ENCODE results near the gene SMIM8.
A peak's percentile ranks its signal among the peaks of the same experiment; 100 is the strongest.

Gene SMIM8

DNA sequence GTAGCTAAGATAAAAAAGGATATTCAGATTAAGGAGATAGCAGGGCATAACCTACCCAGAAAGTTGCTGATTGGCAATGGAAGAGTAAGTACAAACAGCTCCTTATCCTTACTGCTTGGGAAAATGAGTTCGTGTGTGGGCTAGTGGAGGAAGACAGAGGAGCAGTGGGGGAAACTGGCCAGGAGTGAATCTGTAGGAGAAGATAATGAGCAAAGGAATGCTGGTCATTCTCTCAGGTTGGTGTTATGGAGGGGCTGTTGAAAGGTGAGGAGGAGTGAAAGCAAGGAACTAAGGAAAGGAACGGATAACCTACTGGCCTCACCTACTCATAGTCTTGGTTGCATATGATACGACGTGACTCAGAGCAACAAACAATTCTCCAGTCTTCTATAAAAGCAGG lies 14.0 kb downstream of the SMIM8 start:
- no peak for DNase-seq

DNA sequence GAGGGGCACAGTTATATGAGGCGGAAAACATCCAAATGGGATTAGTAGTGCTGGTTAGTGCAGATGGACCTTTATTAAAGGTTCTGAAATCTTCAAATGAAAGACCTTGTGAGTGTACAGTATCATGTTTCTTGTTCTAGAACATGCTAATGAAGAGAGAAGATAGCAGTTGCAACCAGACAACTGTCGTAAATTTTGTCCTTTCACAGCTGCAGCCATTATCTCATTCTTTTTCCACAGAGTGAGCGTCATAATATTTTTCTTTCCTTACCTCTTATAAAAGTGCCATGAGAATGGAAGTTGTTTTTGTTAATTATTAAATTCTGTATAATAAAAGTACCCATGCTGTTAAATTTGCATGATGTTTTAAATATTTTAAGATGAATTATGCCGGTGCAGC lies 17.8 kb downstream of the SMIM8 start:
- no peak for DNase-seq

DNA sequence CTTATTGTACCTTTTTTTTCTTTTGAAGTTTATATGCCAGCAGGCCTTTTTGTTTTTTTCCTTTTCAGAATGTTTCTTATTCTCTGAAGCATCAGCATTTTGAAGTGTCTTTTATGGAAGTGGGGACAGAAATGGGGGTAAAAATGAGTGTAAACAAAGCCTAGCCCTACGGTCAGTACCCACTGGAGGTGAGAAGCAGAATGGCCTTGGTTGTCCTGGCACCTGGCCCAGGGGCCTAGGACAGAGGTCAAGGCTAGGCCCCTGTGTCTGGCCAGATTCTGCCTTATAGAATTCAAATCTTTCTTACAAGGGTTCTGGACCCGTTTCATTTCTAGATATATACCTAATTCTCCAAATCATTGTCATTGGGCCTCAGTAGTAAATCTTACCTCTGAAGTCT lies 18.8 kb downstream of the SMIM8 start:
- DNase-seq = no peak

DNA sequence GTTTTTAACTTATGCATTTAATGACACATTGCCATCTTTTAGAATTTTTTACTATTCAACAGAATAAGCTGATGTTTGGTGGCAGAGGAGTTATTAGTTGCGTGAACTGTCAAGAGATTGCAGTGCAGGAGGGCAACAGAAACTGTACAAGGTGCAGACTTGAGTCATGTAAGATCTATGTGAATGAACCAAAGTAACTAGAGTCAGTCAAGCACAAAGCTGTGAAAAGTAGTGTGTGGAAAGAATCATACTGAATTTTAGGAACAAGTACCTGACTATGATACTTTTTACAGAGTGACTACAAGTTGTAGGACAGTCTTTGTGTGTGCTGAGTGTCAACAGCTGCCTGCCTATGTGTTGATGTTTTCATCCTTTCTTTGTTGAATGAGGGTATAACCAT lies 19.5 kb downstream of the SMIM8 start:
- no peak for DNase-seq

DNA sequence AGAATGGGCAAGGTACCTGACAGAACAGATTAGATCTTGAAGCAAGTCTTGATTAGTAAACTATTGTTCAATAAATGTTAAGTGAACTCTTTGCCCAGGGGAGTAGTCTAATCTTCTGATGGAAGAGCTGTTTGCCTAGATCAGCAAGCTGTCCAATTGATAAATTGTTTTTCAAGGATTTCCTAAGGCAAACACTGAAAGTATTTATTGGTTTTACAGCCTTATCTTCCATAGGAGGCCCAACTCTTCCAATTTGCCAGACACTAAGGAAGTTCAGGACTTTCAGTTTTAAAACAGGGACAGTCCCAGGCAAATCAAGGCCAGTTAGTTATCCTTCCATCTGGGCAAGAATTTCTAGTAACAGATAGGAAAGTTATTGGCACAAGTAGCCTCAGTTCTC lies 20.4 kb downstream of the SMIM8 start:
- no peak for DNase-seq

DNA sequence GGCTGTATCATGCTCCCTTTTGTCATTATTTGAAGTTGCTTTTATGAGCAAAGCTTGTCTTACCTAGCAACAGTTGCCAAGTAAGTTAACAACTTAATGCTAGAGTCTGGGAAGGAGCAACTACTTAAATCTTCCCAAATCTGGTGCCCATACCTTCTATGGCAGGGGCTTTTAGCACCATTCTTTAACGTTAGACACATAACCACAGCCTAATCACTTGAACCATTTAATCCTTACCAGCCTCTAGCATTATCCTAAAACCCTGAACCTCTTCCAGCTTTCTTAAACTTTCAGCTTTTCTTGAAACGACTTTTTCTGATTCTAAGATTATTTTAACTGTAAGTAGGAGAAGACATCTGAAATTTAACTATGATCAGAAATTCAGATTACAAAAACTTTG lies 22.3 kb downstream of the SMIM8 start, which contains the start of gene C6orf163:
TSS of gene C6orf163 (plus strand) at position 83 of the 400 bp plus-strand sequence. CDS start at position 370, 287 bp downstream.
- DNase-seq = no peak

DNA sequence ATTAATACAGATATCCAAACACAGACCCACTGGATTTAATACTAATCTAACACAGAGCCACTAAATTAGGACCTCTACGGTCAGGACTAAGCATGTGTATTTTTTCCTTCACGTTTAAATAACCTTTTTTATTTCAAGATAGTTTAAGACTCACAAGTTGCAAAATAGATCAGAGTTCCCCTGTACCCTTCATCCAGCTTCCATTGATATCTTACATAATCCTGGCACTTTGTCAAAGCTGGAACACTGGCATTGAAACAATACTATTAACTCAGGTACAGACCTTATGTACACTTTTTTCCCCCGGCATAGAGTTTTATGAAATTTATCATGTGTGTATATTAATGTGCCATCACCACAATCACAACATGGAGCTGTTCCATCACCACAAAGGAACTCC lies 24.3 kb downstream of the SMIM8 start:
- no peak for DNase-seq

DNA sequence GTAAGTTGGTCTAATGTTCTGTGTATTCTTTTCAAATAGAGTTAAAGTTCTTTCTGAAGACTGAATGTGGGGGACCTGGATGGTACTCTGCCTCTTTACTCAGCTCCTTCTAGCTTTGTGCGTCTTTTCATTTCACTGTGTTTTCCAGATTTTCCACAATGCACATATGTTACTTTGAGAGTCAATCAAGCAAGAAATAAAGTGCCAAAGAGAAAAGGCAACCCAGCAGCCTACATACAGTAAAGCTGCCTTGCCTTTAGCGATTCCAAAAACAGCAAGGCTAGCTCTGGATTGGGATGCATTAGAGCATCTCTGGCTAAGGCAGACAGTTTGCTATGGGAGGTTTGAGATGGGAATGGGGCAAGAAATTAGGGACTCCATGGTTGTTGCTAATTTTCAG lies 27.5 kb downstream of the SMIM8 start:
- no peak for DNase-seq

DNA sequence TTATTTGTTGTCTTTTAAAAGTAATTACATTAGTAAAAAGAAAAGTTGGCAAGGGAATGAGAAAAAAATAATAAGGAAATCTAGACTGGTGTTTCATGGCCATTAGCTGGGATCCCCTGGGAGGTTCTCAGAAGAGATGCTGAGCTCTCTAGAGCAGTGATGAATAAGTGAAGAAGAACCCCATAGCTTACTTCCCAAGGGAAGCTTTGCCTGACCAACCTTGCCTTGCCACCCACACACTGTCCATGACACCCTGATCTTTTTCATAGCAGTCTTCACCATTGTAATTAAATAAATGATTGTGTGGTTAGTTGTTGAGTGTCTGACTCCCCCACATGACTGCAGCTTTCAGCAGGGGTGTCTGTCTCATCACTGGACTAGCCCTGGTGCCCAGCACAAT lies 28.1 kb downstream of the SMIM8 start:
- DNase-seq = no peak

DNA sequence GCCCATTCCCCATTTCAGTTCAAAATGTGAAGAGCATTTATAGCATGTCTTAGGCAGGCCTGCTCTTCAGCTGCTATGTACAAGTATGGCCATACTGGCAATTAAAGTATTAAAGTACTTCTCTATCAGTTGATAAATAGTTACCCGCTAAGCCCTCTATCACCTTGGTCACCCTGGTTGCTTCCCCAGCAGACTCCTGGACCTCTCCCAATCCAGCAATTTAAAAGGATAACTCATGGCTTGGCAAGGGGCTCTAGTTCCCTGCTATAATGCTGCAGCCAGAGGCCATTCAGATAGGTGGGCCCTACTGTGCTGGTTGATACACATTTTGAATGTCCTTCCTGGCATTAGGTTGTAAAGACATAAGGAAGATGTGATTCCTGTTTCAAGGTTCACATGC lies 29.2 kb downstream of the SMIM8 start:
- DNase-seq = no peak

DNA sequence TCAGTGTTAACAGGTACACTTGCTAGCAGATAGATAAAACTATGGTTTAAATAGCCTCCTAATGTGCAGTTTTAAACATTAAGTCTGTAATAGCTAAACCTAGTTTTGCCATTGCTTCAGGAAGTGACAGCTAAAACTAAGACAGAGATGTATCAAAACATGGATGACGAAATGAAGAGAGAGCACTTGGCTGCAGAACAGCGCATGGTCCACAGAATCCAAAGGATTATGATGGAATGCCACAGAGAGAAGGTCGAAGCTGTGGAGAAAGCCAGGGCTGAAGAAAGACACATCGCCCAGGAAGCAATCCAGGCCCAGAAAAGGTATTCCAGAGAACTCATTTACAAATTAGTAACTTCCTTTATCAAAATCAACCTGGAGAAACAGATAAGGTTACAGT lies 33.8 kb downstream of the SMIM8 start:
- no peak for DNase-seq

DNA sequence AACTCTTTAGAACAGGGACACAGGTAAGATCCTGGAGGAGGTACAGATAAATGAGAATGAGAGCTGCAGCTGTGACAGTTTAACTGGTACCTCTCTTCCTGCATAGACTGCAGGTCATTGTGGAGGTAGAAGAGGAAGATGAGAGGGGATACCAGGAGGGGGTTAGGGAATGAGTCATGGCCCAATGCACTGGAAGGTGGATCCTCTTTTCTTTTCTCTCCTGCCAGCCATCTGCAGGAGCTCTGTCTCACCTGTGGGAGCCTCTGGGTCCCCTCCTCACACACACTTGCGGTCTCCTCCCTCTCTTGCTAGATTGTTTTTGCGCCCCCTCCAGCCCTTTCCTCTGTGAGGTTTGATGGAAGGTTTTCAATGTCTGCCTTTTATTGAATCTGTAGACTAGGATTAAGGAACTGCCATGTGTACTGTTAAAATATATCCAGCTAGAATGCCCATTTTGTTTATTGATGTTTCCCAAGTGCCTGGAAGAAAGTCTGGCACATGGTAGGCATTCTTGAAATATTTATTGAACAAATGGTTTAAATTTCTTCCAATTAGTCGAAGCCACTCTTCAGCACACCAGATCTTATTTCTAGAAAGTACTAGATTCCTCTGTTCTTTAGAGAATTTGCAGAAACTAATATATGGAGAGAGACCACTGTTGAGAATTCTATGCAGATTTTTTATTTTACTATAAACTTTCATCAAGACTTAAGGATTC lies 35.2 kb downstream of the SMIM8 start:
- no peak for DNase-seq

DNA sequence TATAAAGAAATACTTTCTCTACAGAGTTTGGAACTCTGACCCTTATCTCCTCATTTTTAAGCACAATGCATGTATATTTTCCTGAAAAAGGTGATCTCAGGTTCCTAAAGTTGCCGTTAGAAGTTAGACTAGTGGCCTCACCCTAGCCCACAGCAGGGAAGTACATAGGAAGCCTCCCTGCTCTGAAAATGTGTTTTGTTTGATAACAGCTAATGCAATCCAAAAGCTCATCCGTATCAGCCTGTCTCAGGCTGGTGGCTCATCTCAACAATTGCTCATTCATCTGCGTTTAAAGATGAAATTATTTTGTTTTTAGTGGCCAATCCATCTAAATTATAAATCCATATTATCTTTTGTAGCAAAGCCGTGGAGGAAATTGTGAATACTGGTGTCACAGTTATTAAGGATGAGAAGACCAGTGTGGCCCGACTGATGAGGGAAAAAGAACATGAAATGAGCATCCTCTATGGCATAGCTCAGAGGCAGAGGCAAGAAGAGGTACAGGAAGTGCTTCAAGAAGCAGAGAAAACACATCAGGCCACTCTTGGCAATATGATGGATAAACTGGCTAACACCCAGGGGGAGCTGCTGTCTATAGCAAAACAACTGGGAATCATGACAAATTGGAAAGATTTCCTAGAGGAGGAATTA lies 42.3 kb downstream of the SMIM8 start:
- no peak for DNase-seq

DNA sequence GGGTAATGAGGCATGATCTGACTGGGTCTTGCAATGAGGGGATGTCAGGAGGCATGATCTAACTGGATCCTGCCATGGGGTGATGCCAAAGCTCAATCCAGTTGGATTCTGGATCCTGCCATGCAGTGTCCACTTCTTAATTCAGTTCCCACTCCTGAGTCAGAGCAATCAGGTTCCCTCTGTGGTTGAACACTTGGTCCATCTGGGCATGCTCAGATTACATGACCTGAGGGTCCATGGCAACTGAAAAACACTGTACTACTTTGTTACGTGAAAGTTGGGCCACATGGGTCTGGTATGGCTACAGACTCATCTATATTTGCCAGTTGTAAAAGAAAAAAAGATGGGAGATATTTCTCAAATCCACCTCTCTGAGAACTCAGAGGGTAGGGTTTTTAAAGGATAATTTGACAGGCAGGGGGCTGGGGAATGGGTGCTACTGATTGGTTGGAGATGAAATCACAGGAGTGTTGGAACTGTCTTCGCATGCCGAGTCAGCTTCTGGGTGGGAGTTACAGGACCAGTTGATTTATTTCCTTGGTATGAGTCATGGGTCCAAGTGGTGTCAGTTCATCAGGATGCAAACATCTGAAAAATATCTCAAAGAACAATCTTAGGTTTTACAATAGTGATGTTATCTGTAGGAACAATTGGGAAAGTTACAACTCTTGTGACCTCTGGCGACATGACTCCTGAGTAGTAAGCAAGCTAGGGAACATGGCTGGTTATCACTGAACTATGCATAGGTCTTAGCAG lies 43.9 kb downstream of the SMIM8 start:
- DNase-seq = no peak

DNA sequence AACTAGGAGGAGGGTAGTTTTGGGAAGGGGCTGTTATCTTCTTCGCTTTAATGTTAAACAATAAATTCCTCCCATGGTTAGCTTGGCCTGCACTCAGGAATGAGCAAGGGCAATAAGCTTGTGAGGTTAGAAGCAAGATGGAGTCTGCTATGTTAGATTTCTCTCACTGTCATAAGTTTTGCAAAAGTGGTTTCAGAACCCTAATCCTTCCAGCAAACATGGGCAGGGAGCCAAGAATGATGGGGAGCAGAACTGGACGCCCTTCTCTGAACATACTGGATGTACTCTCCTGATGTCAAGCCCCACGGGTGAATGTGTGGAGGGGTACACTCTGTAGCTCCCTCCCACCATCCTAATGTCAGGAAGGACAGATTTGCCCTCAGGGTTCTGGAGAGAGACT lies 44.5 kb downstream of the SMIM8 start:
- no peak for DNase-seq

DNA sequence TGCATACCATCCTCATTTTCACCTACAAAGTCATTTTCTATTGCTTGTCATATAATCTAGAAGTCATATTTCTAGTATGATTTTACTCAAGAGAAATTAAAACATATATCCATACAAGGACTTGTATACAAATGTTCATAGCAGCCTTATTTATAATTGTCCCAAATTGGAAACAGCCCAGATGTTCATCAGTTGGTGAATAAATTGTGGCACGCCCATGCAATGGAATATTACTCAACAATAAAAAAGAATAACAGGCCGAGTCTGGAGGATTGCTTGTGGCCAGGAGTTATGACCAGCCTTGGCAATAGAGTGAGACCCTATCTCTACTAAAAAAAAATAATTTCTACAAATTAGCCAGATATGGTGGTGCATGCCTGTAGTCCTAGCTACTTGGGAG lies 51.0 kb downstream of the SMIM8 start:
- no peak for DNase-seq

DNA sequence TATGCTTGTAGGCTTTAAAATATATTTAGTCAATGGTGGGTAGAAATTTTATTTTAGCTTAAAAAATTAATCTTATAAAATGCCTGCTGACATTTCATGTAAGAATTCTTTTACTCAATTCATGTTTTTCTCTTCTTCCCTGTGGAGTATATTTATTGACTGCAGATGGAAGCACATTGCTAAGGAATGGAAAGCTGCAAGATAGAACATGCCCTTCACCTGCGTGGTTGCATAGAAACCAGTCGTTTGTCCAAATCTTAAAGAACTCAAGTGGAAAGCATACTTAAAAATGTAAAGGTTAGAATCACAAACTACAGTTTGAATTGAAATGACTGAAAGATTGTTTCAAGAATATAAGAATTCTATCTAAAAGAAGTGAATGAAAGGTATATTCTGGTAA lies 52.9 kb downstream of the SMIM8 start:
- DNase-seq = no peak

DNA sequence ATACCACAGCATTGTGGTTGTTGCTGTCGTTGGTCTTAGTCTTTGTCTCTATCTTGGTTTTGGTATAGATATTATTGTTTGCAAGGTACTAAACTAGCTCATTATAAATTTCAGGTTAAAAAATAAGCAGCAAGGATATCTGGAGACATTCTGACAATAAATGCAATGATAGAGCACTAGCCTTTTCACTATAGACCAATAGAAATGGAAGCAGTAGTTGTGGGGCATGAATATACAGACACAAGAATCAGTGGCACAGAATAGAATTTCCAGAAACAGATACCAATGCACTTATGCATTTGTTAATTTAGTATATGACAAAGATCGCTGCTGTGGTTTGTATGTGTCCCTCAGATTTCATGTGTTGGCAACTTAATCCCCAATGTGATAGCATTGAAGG lies 54.3 kb downstream of the SMIM8 start:
- DNase-seq = no peak

DNA sequence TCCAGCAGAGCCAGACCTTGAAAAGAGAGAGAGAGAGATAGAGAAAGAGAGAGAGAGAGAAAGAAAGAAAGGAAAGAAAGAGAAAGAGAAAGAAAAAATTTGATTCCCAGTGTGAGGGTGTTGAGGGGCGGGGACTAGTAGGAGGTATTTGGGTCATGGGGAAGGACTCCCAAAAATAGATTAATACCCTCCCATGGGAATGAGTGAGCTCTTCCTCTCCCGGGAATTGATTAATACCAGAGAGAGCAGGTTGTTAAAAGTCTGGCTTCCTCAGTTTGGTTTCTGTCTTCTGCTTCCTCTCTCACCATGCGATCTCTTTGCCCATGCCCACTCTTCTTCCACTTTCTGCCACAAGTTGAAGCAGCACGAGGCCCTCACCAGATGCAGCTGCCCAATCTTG lies 56.6 kb downstream of the SMIM8 start:
- no peak for DNase-seq

DNA sequence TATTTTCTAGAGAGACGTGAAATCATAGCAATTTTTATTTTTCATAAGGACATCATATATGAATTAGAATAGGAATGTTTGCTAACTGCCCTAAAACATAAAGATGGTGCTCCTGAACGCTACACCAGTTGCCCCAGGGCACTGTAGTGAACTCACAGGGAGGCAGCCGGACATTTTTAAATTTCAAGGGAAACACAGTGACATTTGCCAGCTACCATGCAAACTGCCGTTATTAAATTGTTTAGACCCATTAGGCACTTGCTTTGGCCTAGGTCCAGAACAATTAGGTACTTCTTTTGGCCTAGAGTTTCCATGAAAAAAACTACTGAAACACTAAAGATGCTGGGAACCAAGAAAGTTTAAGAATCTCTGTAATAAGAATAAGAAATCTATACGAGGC lies 60.5 kb downstream of the SMIM8 start:
- peak; percentile 30 for DNase-seq

DNA sequence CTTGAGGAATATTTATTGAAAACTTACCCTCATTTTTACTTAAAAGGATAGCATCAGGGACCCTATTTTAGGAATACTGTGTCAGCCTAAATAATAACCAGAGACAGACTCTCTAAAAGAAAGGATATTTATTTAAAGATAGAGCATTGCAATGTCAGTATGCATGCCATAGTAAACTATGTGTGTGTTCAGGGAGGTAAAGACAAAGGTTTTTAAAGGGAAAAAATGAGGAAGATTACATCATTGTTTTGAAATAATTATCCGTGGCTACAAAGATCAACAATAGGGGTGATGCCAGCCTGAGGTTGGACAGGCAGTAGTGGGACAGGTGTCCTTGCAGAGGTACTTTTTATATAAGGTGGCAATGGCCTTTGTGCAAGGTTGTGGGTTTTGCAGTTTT lies 61.6 kb downstream of the SMIM8 start:
- no peak for DNase-seq

DNA sequence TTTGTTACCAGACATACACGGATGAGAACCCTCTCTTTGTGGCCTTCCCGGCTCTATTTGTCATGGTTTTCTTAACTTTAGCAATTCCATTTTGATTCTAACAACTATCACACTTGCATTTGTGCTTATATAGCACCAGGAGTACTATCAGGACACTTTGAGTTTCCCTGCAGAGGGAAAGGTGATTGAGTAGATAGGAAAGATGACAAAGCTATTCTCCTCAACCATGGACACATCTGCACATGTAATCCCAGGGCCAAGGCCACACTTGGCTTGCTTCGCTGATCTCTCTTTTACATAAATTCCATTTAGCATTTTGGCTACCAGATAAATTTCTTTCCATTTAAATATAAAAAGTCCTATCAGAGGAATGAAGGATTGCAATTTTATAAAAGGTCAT lies 62.1 kb downstream of the SMIM8 start:
- DNase-seq = no peak

DNA sequence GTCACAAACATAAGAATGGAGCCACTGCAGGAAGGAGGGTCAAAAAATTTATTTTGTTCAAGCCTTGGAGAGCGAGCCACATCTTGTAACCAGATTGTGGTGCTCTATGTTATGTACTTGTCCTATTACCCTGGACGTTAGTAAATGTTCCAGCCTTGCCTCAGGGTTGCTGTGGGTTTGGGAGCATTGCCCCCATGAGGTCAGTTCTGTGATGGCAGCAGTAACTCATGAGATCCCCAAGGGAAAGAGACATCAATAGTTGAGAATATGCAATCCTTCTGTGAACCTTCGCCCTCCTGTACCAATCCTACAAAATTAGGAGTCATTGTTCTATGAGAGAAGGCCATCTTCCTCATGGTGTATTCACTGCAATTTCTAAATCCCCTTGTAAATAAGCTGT lies 68.9 kb downstream of the SMIM8 start:
- peak; percentile 14 for DNase-seq
